ENCODE measurements around the gene EGFL7.

DNA sequence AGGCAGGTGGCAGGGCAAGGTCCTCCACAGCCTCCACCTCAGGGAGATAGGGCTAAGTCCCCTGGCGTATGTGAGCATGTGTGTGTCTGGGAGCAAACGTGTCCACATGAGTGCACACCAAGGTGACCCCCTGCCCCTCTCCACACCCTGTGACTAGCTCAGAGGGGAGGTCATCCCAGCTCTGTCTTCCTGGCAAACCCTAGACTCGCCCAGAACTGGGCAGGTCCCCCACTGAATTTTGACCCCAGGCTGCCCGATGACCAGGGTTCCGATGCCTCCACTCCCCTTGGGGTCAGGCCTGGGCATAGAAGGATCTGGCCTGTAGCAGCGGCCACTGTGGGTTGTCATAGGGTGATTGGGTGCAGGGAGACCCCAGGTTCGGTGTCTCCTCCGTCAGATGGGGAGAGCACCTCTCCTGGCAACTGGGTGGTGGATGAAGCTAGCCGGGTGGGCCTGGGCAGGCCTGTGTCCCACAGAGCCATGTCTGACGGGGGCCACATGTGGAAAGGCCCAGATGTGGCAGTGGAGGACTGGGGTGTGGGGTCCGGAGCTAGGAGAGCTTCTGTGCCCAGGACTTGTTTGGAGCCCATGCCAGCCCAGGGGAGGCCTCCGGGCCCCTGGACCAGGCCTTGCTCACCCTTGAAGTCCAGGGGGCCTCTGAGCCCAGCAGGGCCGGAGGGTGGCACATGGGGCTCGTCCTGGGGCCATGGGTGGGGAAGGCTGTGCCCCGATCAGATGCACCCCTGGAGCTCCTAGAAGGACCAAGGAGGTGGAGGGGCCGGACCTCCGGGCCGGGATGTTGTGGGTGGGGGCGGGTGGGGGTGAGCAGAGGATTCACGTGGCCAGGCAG, 55.9 kb downstream of the EGFL7 start:
- TF ChIP-seq, protein P1, sequence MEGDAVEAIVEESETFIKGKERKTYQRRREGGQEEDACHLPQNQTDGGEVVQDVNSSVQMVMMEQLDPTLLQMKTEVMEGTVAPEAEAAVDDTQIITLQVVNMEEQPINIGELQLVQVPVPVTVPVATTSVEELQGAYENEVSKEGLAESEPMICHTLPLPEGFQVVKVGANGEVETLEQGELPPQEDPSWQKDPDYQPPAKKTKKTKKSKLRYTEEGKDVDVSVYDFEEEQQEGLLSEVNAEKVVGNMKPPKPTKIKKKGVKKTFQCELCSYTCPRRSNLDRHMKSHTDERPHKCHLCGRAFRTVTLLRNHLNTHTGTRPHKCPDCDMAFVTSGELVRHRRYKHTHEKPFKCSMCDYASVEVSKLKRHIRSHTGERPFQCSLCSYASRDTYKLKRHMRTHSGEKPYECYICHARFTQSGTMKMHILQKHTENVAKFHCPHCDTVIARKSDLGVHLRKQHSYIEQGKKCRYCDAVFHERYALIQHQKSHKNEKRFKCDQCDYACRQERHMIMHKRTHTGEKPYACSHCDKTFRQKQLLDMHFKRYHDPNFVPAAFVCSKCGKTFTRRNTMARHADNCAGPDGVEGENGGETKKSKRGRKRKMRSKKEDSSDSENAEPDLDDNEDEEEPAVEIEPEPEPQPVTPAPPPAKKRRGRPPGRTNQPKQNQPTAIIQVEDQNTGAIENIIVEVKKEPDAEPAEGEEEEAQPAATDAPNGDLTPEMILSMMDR (IDR thresholded peaks at IDR 0.05): no peak
- no peak for TF ChIP-seq POLR2A (IDR thresholded peaks at IDR 0.05)
